Transverse colon (tissue), 4 donors: ENCODE data around the gene CYP46A1.

Experiments
- CTCF ChIP-seq, 5 experiments: fragments of 200-600 bp in 3 of 5; fragments of 450-650 bp in 2 of 5; sonication (generic) in 3 of 5; IDR thresholded peaks; 1 replicate in 2 of 5; 2 replicates in 3 of 5; pipeline ENCODE4 v1.5.1; 2016 to 2017; ENCODE audit warnings: antibody characterized with exemption in 5 of 5, inconsistent platforms in 3 of 5, mild to moderate bottlenecking in 2 of 5, moderate library complexity in 1 of 5
- EP300 ChIP-seq: sonication (generic); formaldehyde crosslinking; IDR thresholded peaks from one replicate; pipeline ENCODE4 v1.6.1; 2017; ENCODE audit warnings: antibody characterized with exemption, low read depth
- POLR2A ChIP-seq: fragments of 450-650 bp; IDR thresholded peaks from one replicate; pipeline ENCODE4 v1.6.1; 2016; ENCODE audit warnings: antibody characterized with exemption, mild to moderate bottlenecking, moderate library complexity
- POLR2AphosphoS5 ChIP-seq, 3 donors: sonication (generic); formaldehyde crosslinking; IDR thresholded peaks; one replicate each; pipeline ENCODE4 v1.6.1; 2016; ENCODE audit warnings: antibody characterized with exemption in 3 of 3

GRCh38 chr14:99717682-99718013, 33.5 kb downstream of the CYP46A1 start:
- TF ChIP-seq POLR2AphosphoS5 (IDR thresholded peaks at IDR 0.05), result no peak
- no peak for TF ChIP-seq POLR2A
- TF ChIP-seq CTCF (IDR thresholded peaks at IDR 0.05), result no peak
- TF ChIP-seq EP300, result no peak
